Pancreas (tissue), 10 donors: ENCODE data around the gene DGKH. TPM values are rescaled to one million over a fixed set of nuclear protein-coding genes. Genes with fewer than 3 reads are reported as not detected.

Experiments used
- ATAC-seq, 4 donors: fragments of 200-7000 bp; cut with Tn5 transposase; one replicate each; pipeline versions ENCODE4 v1.8.0 to v1.9.1; 2020; ENCODE audit warnings: mild to moderate bottlenecking in 4 of 4, moderate library complexity in 4 of 4
- DNase-seq, 6 donors: peaks; one replicate each; pipeline ENCODE4 v3.0.0-alpha.2; 2020
- FAIRE-seq: peaks from 2 replicates; lab custom pipeline; 2012; peaks lifted over from hg19 to GRCh38; lab: Jason Lieb, UNC
- H3K27ac ChIP-seq, 4 donors: fragments of 200-600 bp; sonication (generic); 1 replicate in 3 of 4; 2 replicates in 1 of 4; pipeline versions ENCODE4 v1.5.0 to v1.8.0; 2020
- H3K27me3 ChIP-seq, 4 donors: fragments of 200-600 bp; one replicate each; pipeline ENCODE4 v1.8.0; 2021
- H3K36me3 ChIP-seq, 3 donors: fragments of 200-600 bp; sonication (generic) in 1 of 3; one replicate each; pipeline versions ENCODE4 v1.5.0 to v1.8.0; 2020 to 2021
- H3K4me1 ChIP-seq, 3 donors: fragments of 200-600 bp; one replicate each; pipeline ENCODE4 v1.8.0; 2021
- H3K4me3 ChIP-seq, 4 donors: fragments of 200-600 bp; sonication (generic) in 2 of 4; one replicate each; pipeline versions ENCODE4 v1.5.0 to v1.8.0; 2020 to 2021
- H3K9me3 ChIP-seq, 4 donors: fragments of 200-600 bp; one replicate each; pipeline ENCODE4 v1.8.0; 2021
- WGBS, 2 donors: extraction: QIAGEN DNeasy Blood & Tissue Kit; methylation state at CpG; one replicate each; pipeline ENCODE4 v1.1.7; 2013; 5-methylcytosine and 5-hydroxymethylcytosine counted together
- intact Hi-C, 3 donors: fragments of 100-400 bp; cut with DNase I; formaldehyde crosslinking; loops; one replicate each; pipeline versions ENCODE4 v1.11.1 to v1.14.2; 2022
- polyA plus RNA-seq, 2 donors: library from polyadenylated mRNA; stranded (reverse); fragments of 200-250 nt; gene quantifications; one replicate each; pipeline ENCODE4 v1.2.3, GENCODE V29; 2013
- total RNA-seq, 6 donors: library from RNA; stranded (reverse); fragmentation: NEBNext Ultra II Directional in 4 of 6; extraction: Animal tissue kit (Norgen Biotek cat#: 25700) in 4 of 6; gene quantifications; one replicate each; pipeline versions ENCODE4 v1.2.1 to v1.2.4, GENCODE V29; 2021 to 2023
- TF ChIP-seq, protein P1 (sequence below), 4 donors: fragments of 200-600 bp; sonication (generic) in 3 of 4; IDR thresholded peaks; one replicate each; pipeline versions ENCODE4 v1.5.0 to v1.8.0; 2021; ENCODE audit warnings: antibody characterized with exemption in 4 of 4
- donor health status: healthy with polysubstance abuse.
- donor health status: DM: no; HTN: no; CAD: no; lungs with moderate emphysema.
- donor health status: DM: no; HTN: no; CAD: no.
- donor health status: control.
- donor health status: control.
- donor health status: Bipolar disorder and iron deficiency.
- donor health status: DM: yes; HTN: yes; CAD: no.
- donor health status: DM: no; HTN: no; CAD: no.
- donor health status: DM: no; HTN: no; CAD: no.
- donor health status: DM: yes; HTN: yes; CAD: no.

DGKH gene
- total and polyA plus RNA-seq, 8 donors, result 0.87 to 5.0 (median 1.6) TPM

DNA sequence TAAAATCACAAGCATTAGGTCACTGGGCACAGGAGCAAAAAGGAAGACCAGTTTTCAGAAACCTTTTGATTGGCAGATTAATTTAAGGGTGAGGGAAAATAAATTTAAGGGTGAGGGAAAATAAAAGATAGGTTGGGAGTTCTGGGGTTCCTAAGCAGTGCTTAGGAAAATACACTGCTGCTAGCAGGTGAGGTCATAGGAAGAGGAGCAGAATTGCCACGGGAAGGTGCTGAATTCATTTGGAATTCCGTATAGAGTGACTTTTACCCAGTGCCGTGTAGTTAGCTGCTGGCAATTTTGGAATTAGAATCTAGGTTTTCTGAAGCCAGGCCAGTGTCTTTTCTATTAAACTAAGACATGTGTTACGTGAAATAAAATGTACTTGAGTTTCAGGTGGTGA, 59.8 kb downstream of the DGKH start:
- H3K4me1 ChIP-seq, result no peaks in the 10 kb centered on the region
- FAIRE-seq, result no peak
- H3K27me3 ChIP-seq, result no peaks in the 10 kb centered on the region
- H3K9me3 ChIP-seq, result no peaks in the 10 kb centered on the region
- no peak overlapping the region for H3K4me3 ChIP-seq
- H3K27ac ChIP-seq, result no peak overlapping the region
- intact Hi-C loops, result loop anchor here in 2 of 3 donors (5.0 to 10.0 kb wide), 2 partner anchors 436 to 443 kb away; no protein-coding TSS in a partner anchor
- ATAC-seq, result no peak
- TF ChIP-seq, protein P1, sequence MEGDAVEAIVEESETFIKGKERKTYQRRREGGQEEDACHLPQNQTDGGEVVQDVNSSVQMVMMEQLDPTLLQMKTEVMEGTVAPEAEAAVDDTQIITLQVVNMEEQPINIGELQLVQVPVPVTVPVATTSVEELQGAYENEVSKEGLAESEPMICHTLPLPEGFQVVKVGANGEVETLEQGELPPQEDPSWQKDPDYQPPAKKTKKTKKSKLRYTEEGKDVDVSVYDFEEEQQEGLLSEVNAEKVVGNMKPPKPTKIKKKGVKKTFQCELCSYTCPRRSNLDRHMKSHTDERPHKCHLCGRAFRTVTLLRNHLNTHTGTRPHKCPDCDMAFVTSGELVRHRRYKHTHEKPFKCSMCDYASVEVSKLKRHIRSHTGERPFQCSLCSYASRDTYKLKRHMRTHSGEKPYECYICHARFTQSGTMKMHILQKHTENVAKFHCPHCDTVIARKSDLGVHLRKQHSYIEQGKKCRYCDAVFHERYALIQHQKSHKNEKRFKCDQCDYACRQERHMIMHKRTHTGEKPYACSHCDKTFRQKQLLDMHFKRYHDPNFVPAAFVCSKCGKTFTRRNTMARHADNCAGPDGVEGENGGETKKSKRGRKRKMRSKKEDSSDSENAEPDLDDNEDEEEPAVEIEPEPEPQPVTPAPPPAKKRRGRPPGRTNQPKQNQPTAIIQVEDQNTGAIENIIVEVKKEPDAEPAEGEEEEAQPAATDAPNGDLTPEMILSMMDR (IDR thresholded peaks at IDR 0.05), result no peak
- DNase-seq, result no peak
- no peaks in the 10 kb centered on the region for H3K36me3 ChIP-seq
- WGBS, 2 donors, result 86 to 88% methylated on average over 4 of the region's 4 CpGs

DNA sequence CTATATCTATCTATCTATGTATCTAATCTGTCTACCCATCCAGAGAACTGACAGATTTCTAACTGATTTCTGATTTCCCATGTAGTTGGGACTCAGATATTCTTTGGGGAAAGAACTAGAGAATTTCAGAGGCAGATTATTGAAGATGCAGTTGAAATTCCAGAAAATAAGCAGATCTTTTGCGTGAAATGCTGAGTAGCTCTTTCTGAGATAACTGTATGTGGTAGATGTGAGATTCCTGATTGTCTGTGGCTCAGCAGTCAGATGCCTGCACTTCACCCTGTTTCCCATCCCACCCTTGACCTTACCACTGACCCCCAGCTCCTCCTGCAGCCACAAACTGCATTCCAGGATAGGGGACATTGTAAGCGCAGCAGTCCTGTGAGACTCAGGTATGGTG, 61.5 kb downstream of the DGKH start:
- ATAC-seq (no peak), FAIRE-seq (no peak), DNase-seq (no peak)
- H3K4me3 ChIP-seq, result no peak overlapping the region
- no peaks in the 10 kb centered on the region for H3K27me3 ChIP-seq
- TF ChIP-seq, protein P1 (IDR thresholded peaks at IDR 0.05), result no peak
- H3K36me3 ChIP-seq, result no peaks in the 10 kb centered on the region
- no peak overlapping the region for H3K27ac ChIP-seq
- 92 to 95% methylated on average over 2 of the region's 2 CpGs for WGBS, 2 donors
- H3K4me1 ChIP-seq, result no peaks in the 10 kb centered on the region
- intact Hi-C loops, result loop anchor here in 2 of 3 donors (5.0 to 10.0 kb wide), 2 partner anchors 438 to 445 kb away; no protein-coding TSS in a partner anchor
- H3K9me3 ChIP-seq, result no peaks in the 10 kb centered on the region

DNA sequence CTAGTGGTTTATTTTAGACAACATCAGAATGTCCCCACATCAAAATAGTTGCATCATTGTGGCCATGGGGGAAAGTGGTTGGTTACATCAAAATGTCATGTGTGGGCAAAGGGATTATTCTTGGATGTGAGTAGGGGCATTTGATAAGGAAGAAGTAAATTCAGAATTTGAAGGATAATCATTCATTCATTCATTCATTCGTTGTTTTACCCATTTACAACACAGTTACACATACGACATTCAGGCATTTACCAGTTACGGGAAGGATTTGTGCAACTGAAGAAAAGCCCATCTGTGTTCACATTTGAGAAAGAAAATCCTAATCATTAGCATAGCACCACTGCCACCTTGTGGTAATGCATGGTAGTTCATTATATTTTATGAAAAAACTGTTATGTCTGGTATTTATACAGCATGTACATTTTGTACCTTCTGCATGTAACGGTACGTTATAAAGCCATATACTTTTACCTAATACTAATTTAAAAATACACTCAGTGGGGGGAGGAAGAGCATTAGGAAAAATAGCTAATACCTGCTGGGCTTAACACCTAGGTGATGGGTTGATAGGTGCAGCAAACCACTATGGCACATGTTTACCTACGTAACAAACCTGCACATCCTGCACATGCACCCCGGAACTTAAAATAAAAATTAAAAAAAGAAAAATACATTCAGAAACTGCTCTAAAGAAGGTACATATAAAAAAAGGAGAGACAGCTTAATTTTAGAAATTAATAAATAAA, 62.1 kb downstream of the DGKH start:
- Histone ChIP-seq H3K4me1 (no peaks in the 10 kb centered on the region), H3K4me3 (no peak overlapping the region), H3K9me3 (no peaks in the 10 kb centered on the region), H3K27me3 (no peaks in the 10 kb centered on the region), H3K36me3 (no peaks in the 10 kb centered on the region), H3K27ac (no peak overlapping the region)
- FAIRE-seq (no peak), ATAC-seq (peak; percentile 55 to 93 (median 88)), DNase-seq (peak in 1 of 6 donors; percentile 21)
- intact Hi-C loops, result no loop called here
- TF ChIP-seq, protein P1 (IDR thresholded peaks at IDR 0.05), result peak; percentile 70 to 77 (median 74)
- 15% methylated on average over 7 of the region's 7 CpGs for WGBS, 2 donors

DNA sequence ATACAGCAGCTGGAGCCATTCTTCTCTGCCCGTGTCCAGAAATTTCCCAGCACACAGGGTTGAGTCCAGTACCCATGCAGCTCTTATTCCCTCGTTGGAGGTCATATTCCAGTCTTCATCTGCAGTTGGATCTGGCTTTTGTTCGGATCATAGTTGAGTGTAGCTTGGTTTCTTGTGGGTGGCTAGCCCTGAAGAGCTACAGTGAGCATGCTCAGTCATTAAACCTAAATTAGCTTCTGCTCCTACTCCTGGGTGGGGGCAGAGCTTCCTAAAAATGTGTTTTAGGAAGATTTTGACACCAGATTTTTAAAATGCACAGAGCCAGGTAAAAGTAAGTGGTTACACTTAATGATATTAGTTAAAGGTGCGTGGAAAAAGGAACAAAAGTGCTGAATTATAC, 64.4 kb downstream of the DGKH start:
- FAIRE-seq (no peak), ATAC-seq (no peak), DNase-seq (no peak)
- no peaks in the 10 kb centered on the region for H3K36me3 ChIP-seq
- H3K9me3 ChIP-seq, result no peaks in the 10 kb centered on the region
- no peak overlapping the region for H3K27ac ChIP-seq
- H3K27me3 ChIP-seq, result no peaks in the 10 kb centered on the region
- H3K4me1 ChIP-seq, result no peaks in the 10 kb centered on the region
- TF ChIP-seq, protein P1 (IDR thresholded peaks at IDR 0.05), result no peak
- intact Hi-C loops, result no loop called here
- whole genome bisulfite sequencing, 2 donors, result 38 to 47% methylated on average over 4 of the region's 4 CpGs
- H3K4me3 ChIP-seq, result no peak overlapping the region

DNA sequence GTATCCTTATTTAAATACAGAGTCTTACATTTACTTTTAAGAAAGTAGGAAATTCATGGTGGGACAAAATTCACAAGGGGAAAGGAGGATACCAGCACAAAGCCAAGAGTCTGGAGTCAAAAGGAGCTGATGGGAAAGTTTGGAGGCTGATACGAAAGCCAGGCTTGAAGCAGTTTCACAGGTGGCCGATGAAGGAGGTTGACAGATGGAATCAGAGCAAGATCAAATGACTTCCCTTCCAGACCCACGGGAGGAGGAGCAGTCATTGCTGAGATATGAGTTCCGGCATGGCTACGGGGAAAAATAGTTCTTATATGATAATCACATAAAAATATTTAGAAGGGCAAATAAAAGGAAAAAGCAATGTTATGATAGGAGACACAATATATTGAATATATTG, 65.0 kb downstream of the DGKH start:
- Histone ChIP-seq H3K9me3 (no peaks in the 10 kb centered on the region), H3K36me3 (no peaks in the 10 kb centered on the region), H3K4me3 (no peak overlapping the region), H3K27me3 (no peaks in the 10 kb centered on the region), H3K27ac (no peak overlapping the region), H3K4me1 (no peaks in the 10 kb centered on the region)
- intact Hi-C loops, result no loop called here
- 36 to 41% methylated on average over 5 of the region's 5 CpGs for WGBS, 2 donors
- TF ChIP-seq, protein P1 (IDR thresholded peaks at IDR 0.05), result no peak
- DNase-seq (no peak), FAIRE-seq (no peak), ATAC-seq (no peak)
